ENCODE data around the gene ZNF714. TPM values are rescaled to one million over a fixed set of nuclear protein-coding genes. Genes with fewer than 3 reads are reported as not detected.
A peak's percentile ranks its signal among the peaks of the same experiment; 100 is the strongest.

ZNF714 gene
- total and polyA plus RNA-seq, 9 of the 15 experiments (the other 6 are each of a cell fraction or from before 2014, with no cell fraction given), result 16.2 to 40.8 (median 28.9) TPM

DNA sequence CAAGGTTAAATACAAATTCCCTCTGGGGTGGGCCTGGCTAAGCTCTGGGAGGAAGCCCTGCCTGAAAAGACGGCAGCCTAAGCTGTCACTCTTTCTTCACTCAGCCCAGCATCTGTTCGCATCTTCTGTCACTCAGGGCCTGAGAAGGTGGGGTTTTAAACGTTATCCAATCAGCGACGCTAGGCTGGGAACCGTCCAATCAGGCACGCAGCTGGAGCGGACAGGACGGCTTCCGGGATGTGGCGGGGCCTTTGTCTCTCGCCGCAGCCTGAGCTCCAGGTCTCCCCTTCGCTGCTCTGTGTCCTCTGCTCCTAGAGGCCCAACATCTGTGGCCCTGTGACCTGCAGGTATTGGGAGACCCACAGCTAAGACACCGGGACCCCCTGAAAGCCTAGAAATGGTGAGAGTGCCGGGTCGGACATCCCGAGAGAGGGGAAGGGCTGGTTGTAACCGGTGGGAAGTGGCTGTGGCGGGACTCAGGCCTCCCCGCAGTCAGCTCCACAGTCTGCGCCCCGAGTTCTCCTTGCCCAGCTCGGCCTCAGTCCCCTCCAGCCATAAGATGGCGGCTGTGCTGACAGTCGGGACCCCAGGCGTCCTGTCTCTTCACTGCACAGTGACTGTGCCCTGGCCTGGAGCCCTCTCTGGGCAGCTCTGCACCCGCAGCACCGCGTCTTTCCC, 59.9 kb downstream of the ZNF714 start, which contains the start of gene ZNF431 (continued):
- TF ChIP-seq RCOR1 (IDR thresholded peaks at IDR 0.05; ENCODE audit: borderline replicate concordance in 1 of 2, low read depth in 2 of 2, low read length in 2 of 2), result peak in 1 of 2 experiments; percentile 34; a peak in 1 of 4 replicates
- TF ChIP-seq RBM34 (IDR thresholded peaks at IDR 0.05; ENCODE audit: borderline replicate concordance, insufficient read depth, low read length), result no peak
- TF ChIP-seq, protein P1, sequence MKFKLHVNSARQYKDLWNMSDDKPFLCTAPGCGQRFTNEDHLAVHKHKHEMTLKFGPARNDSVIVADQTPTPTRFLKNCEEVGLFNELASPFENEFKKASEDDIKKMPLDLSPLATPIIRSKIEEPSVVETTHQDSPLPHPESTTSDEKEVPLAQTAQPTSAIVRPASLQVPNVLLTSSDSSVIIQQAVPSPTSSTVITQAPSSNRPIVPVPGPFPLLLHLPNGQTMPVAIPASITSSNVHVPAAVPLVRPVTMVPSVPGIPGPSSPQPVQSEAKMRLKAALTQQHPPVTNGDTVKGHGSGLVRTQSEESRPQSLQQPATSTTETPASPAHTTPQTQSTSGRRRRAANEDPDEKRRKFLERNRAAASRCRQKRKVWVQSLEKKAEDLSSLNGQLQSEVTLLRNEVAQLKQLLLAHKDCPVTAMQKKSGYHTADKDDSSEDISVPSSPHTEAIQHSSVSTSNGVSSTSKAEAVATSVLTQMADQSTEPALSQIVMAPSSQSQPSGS (CRISPR knock-in tag; IDR thresholded peaks at IDR 0.05), result no peak
- no peak for TF ChIP-seq ZNF589 (CRISPR knock-in tag; IDR thresholded peaks at IDR 0.05; ENCODE audit: low read depth)
- TF ChIP-seq ETS2 (tag; IDR thresholded peaks at IDR 0.05; ENCODE audit: borderline replicate concordance, poor library complexity, severe bottlenecking), result no peak
- TF ChIP-seq, protein P2, sequence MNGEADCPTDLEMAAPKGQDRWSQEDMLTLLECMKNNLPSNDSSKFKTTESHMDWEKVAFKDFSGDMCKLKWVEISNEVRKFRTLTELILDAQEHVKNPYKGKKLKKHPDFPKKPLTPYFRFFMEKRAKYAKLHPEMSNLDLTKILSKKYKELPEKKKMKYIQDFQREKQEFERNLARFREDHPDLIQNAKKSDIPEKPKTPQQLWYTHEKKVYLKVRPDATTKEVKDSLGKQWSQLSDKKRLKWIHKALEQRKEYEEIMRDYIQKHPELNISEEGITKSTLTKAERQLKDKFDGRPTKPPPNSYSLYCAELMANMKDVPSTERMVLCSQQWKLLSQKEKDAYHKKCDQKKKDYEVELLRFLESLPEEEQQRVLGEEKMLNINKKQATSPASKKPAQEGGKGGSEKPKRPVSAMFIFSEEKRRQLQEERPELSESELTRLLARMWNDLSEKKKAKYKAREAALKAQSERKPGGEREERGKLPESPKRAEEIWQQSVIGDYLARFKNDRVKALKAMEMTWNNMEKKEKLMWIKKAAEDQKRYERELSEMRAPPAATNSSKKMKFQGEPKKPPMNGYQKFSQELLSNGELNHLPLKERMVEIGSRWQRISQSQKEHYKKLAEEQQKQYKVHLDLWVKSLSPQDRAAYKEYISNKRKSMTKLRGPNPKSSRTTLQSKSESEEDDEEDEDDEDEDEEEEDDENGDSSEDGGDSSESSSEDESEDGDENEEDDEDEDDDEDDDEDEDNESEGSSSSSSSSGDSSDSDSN (IDR thresholded peaks at IDR 0.05; ENCODE audit: borderline replicate concordance in 1 of 2, low read depth in 2 of 2, low read length in 2 of 2), result peak in 1 of 2 experiments; percentile 64; a peak in 1 of 4 replicates
- TF ChIP-seq, protein P3, sequence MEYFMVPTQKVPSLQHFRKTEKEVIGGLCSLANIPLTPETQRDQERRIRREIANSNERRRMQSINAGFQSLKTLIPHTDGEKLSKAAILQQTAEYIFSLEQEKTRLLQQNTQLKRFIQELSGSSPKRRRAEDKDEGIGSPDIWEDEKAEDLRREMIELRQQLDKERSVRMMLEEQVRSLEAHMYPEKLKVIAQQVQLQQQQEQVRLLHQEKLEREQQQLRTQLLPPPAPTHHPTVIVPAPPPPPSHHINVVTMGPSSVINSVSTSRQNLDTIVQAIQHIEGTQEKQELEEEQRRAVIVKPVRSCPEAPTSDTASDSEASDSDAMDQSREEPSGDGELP (CRISPR knock-in tag; IDR thresholded peaks at IDR 0.05; ENCODE audit: borderline replicate concordance), result peak; percentile 81
- TF ChIP-seq, protein P4, sequence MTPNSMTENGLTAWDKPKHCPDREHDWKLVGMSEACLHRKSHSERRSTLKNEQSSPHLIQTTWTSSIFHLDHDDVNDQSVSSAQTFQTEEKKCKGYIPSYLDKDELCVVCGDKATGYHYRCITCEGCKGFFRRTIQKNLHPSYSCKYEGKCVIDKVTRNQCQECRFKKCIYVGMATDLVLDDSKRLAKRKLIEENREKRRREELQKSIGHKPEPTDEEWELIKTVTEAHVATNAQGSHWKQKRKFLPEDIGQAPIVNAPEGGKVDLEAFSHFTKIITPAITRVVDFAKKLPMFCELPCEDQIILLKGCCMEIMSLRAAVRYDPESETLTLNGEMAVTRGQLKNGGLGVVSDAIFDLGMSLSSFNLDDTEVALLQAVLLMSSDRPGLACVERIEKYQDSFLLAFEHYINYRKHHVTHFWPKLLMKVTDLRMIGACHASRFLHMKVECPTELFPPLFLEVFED (CRISPR knock-in tag; conservative IDR thresholded peaks at IDR 0.05), result no peak
- TF ChIP-seq, protein P5, sequence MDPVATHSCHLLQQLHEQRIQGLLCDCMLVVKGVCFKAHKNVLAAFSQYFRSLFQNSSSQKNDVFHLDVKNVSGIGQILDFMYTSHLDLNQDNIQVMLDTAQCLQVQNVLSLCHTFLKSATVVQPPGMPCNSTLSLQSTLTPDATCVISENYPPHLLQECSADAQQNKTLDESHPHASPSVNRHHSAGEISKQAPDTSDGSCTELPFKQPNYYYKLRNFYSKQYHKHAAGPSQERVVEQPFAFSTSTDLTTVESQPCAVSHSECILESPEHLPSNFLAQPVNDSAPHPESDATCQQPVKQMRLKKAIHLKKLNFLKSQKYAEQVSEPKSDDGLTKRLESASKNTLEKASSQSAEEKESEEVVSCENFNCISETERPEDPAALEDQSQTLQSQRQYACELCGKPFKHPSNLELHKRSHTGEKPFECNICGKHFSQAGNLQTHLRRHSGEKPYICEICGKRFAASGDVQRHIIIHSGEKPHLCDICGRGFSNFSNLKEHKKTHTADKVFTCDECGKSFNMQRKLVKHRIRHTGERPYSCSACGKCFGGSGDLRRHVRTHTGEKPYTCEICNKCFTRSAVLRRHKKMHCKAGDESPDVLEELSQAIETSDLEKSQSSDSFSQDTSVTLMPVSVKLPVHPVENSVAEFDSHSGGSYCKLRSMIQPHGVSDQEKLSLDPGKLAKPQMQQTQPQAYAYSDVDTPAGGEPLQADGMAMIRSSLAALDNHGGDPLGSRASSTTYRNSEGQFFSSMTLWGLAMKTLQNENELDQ (CRISPR knock-in tag; IDR thresholded peaks at IDR 0.05; ENCODE audit: borderline replicate concordance), result no peak
- TF ChIP-seq DACH1 (IDR thresholded peaks at IDR 0.05; ENCODE audit: partially characterized antibody), result no peak
- TF ChIP-seq SMAD2 (IDR thresholded peaks at IDR 0.05; ENCODE audit: low read depth, low read length), result no peak
- TF ChIP-seq CTBP1 (IDR thresholded peaks at IDR 0.05; ENCODE audit: borderline replicate concordance), result peak; percentile 26; the same call in 1 of the 2 replicates
- TF ChIP-seq SIN3A (IDR thresholded peaks at IDR 0.05; ENCODE audit: borderline replicate concordance in 2 of 2, control insufficient read depth in 1 of 2, low read depth in 2 of 2, low read length in 2 of 2), result peak in 1 of 2 experiments; percentile 50; a peak in 1 of 4 replicates
- TF ChIP-seq FOXM1 (IDR thresholded peaks at IDR 0.05; ENCODE audit: low read depth), result no peak
- no peak for TF ChIP-seq FOXM1 (CRISPR knock-in tag; IDR thresholded peaks at IDR 0.05; ENCODE audit: low read depth)
- TF ChIP-seq, protein P6, sequence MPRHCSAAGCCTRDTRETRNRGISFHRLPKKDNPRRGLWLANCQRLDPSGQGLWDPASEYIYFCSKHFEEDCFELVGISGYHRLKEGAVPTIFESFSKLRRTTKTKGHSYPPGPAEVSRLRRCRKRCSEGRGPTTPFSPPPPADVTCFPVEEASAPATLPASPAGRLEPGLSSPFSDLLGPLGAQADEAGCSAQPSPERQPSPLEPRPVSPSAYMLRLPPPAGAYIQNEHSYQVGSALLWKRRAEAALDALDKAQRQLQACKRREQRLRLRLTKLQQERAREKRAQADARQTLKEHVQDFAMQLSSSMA (CRISPR knock-in tag; IDR thresholded peaks at IDR 0.05), result no peak

Measured in K562 (cell line).